Natural killer cell (primary cell): ENCODE data around the gene RASA2. TPM values are rescaled to one million over a fixed set of nuclear protein-coding genes. Genes with fewer than 3 reads are reported as not detected.

Experiments used
- ATAC-seq, 3 donors: fragments of 150-1000 bp in 2 of 3; fragments of 200-7000 bp in 1 of 3; cut with Tn5 transposase; 1 replicate in 1 of 3; 2 replicates in 2 of 3; pipeline ENCODE4 v1.10.0; 2021; ENCODE audit warnings: mild to moderate bottlenecking in 2 of 3, moderate library complexity in 2 of 3
- DNase-seq, 2 donors: peaks; one replicate each; pipeline versions ENCODE4 v3.0.0 to v3.0.0-alpha.2; 2013 to 2021; ENCODE audit warnings: mixed read lengths in 1 of 2
- H3K27ac ChIP-seq: one replicate; pipeline ENCODE4 v1.5.1; 2013; ENCODE audit warnings: mild to moderate bottlenecking, low read length
- H3K27me3 ChIP-seq: one replicate; pipeline ENCODE4 v1.6.1; 2013; ENCODE audit warnings: low read length; ENCODE audit not compliant: control insufficient read depth, insufficient read depth
- H3K36me3 ChIP-seq: one replicate; pipeline ENCODE4 v1.6.1; 2013; ENCODE audit warnings: low read length; ENCODE audit not compliant: control insufficient read depth, insufficient read depth
- H3K4me1 ChIP-seq: one replicate; pipeline ENCODE4 v1.6.1; 2013; ENCODE audit warnings: low read length; ENCODE audit not compliant: control insufficient read depth, insufficient read depth
- H3K4me3 ChIP-seq: one replicate; pipeline ENCODE4 v1.5.1; 2013; ENCODE audit warnings: low read length
- H3K9me3 ChIP-seq: one replicate; pipeline ENCODE4 v1.6.1; 2013; ENCODE audit warnings: low read length; ENCODE audit not compliant: control insufficient read depth, insufficient read depth
- H3K27ac Mint-ChIP-seq, 2 donors: one replicate each; pipeline ENCODE4 v1.8.0; 2022; ENCODE audit warnings: mild to moderate bottlenecking in 2 of 2, mixed read lengths in 2 of 2, moderate library complexity in 1 of 2
- H3K27me3 Mint-ChIP-seq, 2 donors: one replicate each; pipeline ENCODE4 v1.8.0; 2022; ENCODE audit warnings: low read depth in 2 of 2, mixed read lengths in 2 of 2
- H3K36me3 Mint-ChIP-seq: one replicate; pipeline ENCODE4 v1.8.0; 2022; ENCODE audit warnings: mixed read lengths
- H3K4me1 Mint-ChIP-seq, 2 donors: one replicate each; pipeline ENCODE4 v1.8.0; 2022; ENCODE audit warnings: mixed read lengths in 2 of 2
- H3K4me3 Mint-ChIP-seq: one replicate; pipeline ENCODE4 v1.8.0; 2022; ENCODE audit warnings: mild to moderate bottlenecking, moderate library complexity, mixed read lengths
- H3K9me3 Mint-ChIP-seq, 2 donors: one replicate each; pipeline ENCODE4 v1.8.0; 2022; ENCODE audit warnings: mixed read lengths in 2 of 2
- CTCF ChIP-seq: fragments of 200-600 bp; IDR thresholded peaks from one replicate; pipeline ENCODE4 v1.8.0; 2022; ENCODE audit warnings: antibody characterized with exemption
- WGBS: methylation state at CpG from one replicate; pipeline ENCODE4 v1.1.7; 2013; ENCODE audit warnings: missing lambda C conversion rate; ENCODE audit not compliant: insufficient coverage; 5-methylcytosine and 5-hydroxymethylcytosine counted together
- intact Hi-C: fragments of 100-400 bp; cut with micrococcal nuclease; formaldehyde crosslinking; loops from one replicate; pipeline ENCODE4 v1.14.2; 2022
- total RNA-seq, 4 donors: library from RNA; stranded (reverse); fragments of 120-200 nt in 1 of 4; gene quantifications; one replicate each; pipeline versions ENCODE4 v1.2.3 to v1.2.4, GENCODE V29; 2013 to 2022

RASA2 gene
- total RNA-seq, 3 donors from 2014 or later (not counting 1 experiment from before 2014, with no cell fraction given), result 93.9 to 99.4 (median 97.0) TPM

- TF ChIP-seq CTCF, result no peak
- H3K36me3 ChIP-seq, result peaks cover 69% of the 10 kb centered on the region
- H3K27me3 ChIP-seq, result no peaks in the 10 kb centered on the region
- H3K27ac ChIP-seq, result no peak overlapping the region
- Mint-ChIP-seq H3K27ac (peak overlapping the region; percentile 79 to 85), H3K27me3 (no peaks in the 10 kb centered on the region), H3K4me3 (peak overlapping the region; percentile 8), H3K9me3 (no peaks in the 10 kb centered on the region), H3K36me3 (peaks cover 14% of the 10 kb centered on the region), H3K4me1 (peaks cover 35 to 52% of the 10 kb centered on the region in 2 donors)
- H3K4me1 ChIP-seq, result peaks cover 7% of the 10 kb centered on the region
- no peak overlapping the region for H3K4me3 ChIP-seq
- WGBS, result no CpG with 5 or more reads among the region's 3 CpGs
- intact Hi-C loops, result no loop called here
- no peak for DNase-seq
- H3K9me3 ChIP-seq, result no peaks in the 10 kb centered on the region
- no peak for ATAC-seq
Measured at GRCh38 chr3:141519587-141519986, 32.8 kb downstream of the RASA2 start.

- H3K4me3 ChIP-seq, result no peak overlapping the region
- peaks cover 15% of the 10 kb centered on the region for H3K4me1 ChIP-seq
- H3K27me3 Mint-ChIP-seq, result no peaks in the 10 kb centered on the region
- no peak for ATAC-seq
- intact Hi-C loops, result no loop called here
- no peak overlapping the region for H3K4me3 Mint-ChIP-seq
- no peak overlapping the region for H3K27ac ChIP-seq
- no peaks in the 10 kb centered on the region for H3K27me3 ChIP-seq
- no peak for TF ChIP-seq CTCF
- H3K9me3 Mint-ChIP-seq, result no peaks in the 10 kb centered on the region
- H3K4me1 Mint-ChIP-seq, result peaks cover 46 to 56% of the 10 kb centered on the region in 2 donors
- H3K9me3 ChIP-seq, result no peaks in the 10 kb centered on the region
- H3K36me3 Mint-ChIP-seq, result peaks cover 14% of the 10 kb centered on the region
- H3K36me3 ChIP-seq, result peaks cover 62% of the 10 kb centered on the region
- peak overlapping the region; percentile 28 to 35 for H3K27ac Mint-ChIP-seq
- no peak for DNase-seq
Measured at GRCh38 chr3:141521781-141522180, 35.0 kb downstream of the RASA2 start.

GRCh38 chr3:141523615-141524375, 37.0 kb downstream of the RASA2 start:
- peaks cover 50% of the 10 kb centered on the region for H3K36me3 ChIP-seq
- H3K27me3 ChIP-seq, result no peaks in the 10 kb centered on the region
- H3K27ac Mint-ChIP-seq, result peak overlapping the region; percentile 14 to 15
- no peak overlapping the region for H3K27ac ChIP-seq
- H3K4me3 ChIP-seq, result no peak overlapping the region
- H3K27me3 Mint-ChIP-seq, result no peaks in the 10 kb centered on the region
- DNase-seq (no peak), ATAC-seq (no peak)
- TF ChIP-seq CTCF, result no peak
- peaks cover 15% of the 10 kb centered on the region for H3K4me1 ChIP-seq
- no peak overlapping the region for H3K4me3 Mint-ChIP-seq
- no peaks in the 10 kb centered on the region for H3K9me3 Mint-ChIP-seq
- 93% methylated on average over 3 of the region's 4 CpGs for WGBS
- peaks cover 7% of the 10 kb centered on the region for H3K36me3 Mint-ChIP-seq
- H3K9me3 ChIP-seq, result no peaks in the 10 kb centered on the region
- intact Hi-C loops, result no loop called here
- peaks cover 56 to 57% of the 10 kb centered on the region in 2 donors for H3K4me1 Mint-ChIP-seq

- WGBS, result 9% methylated on average over 1 of the region's 1 CpG
- Mint-ChIP-seq H3K9me3 (no peaks in the 10 kb centered on the region), H3K4me3 (no peak overlapping the region), H3K27me3 (no peaks in the 10 kb centered on the region), H3K27ac (peak overlapping the region; percentile 28 to 67), H3K4me1 (peaks cover 59 to 60% of the 10 kb centered on the region in 2 donors), H3K36me3 (no peaks in the 10 kb centered on the region)
- DNase-seq (no peak), ATAC-seq (no peak)
- peaks cover 19% of the 10 kb centered on the region for H3K4me1 ChIP-seq
- no peaks in the 10 kb centered on the region for H3K9me3 ChIP-seq
- intact Hi-C loops, result no loop called here
- no peak overlapping the region for H3K4me3 ChIP-seq
- no peak for TF ChIP-seq CTCF
- no peaks in the 10 kb centered on the region for H3K27me3 ChIP-seq
- peaks cover 44% of the 10 kb centered on the region for H3K36me3 ChIP-seq
- peak overlapping the region; percentile 19 for H3K27ac ChIP-seq
Measured at GRCh38 chr3:141524988-141525387, 38.2 kb downstream of the RASA2 start.
